Chondrocyte (in vitro differentiated cells): ENCODE measurements around the gene S1PR2. TPM values are rescaled to one million over a fixed set of nuclear protein-coding genes. Genes with fewer than 3 reads are reported as not detected.

ENCODE experiments used
- DNase-seq: peaks from one replicate; pipeline ENCODE4 v3.0.0; 2021; ENCODE audit warnings: mixed read lengths, low spot score
- H3K27ac Mint-ChIP-seq: one replicate; pipeline ENCODE4 v1.8.0; 2021; ENCODE audit warnings: mild to moderate bottlenecking, moderate library complexity, mixed read lengths; ENCODE audit not compliant: unreplicated experiment
- H3K27me3 Mint-ChIP-seq: 2 replicates; pipeline ENCODE4 v1.8.0; 2021; ENCODE audit warnings: low read depth, mixed read lengths
- H3K36me3 Mint-ChIP-seq: 2 replicates; pipeline ENCODE4 v1.8.0; 2021; ENCODE audit warnings: low read depth, mixed read lengths
- H3K4me1 Mint-ChIP-seq: 2 replicates; pipeline ENCODE4 v1.8.0; 2021; ENCODE audit warnings: low read depth, mild to moderate bottlenecking, mixed read lengths
- H3K4me3 Mint-ChIP-seq: one replicate; pipeline ENCODE4 v1.8.0; 2021; ENCODE audit warnings: mild to moderate bottlenecking, moderate library complexity, mixed read lengths; ENCODE audit not compliant: unreplicated experiment
- H3K9me3 Mint-ChIP-seq: 2 replicates; pipeline ENCODE4 v1.8.0; 2021; ENCODE audit warnings: low read depth, mixed read lengths
- CTCF ChIP-seq: fragments of 200-600 bp; sonication (generic); IDR thresholded peaks from 2 replicates; pipeline ENCODE4 v1.5.0; 2021; ENCODE audit warnings: antibody characterized with exemption, mild to moderate bottlenecking, moderate library complexity
- total RNA-seq: library from RNA; stranded (reverse); gene quantifications from 3 replicates; pipeline ENCODE4 v1.2.1, GENCODE V29; 2021

S1PR2 gene
- total RNA-seq, 1 donor from 2014 or later = 12.0 TPM

GRCh38 chr19:10187315-10187714 lies 43.8 kb downstream of the S1PR2 start:
- no peak for DNase-seq
- Mint-ChIP-seq H3K4me3 (no peak overlapping the region), H3K9me3 (no peaks in the 10 kb centered on the region), H3K27ac (no peak overlapping the region), H3K27me3 (no peaks in the 10 kb centered on the region), H3K36me3 (no peaks in the 10 kb centered on the region), H3K4me1 (peaks cover 12% of the 10 kb centered on the region)
- no peak for TF ChIP-seq CTCF

GRCh38 chr19:10184636-10185035 lies 46.5 kb downstream of the S1PR2 start:
- no peaks in the 10 kb centered on the region for H3K9me3 Mint-ChIP-seq
- no peak for DNase-seq
- no peak overlapping the region for H3K4me3 Mint-ChIP-seq
- no peak for TF ChIP-seq CTCF
- H3K27me3 Mint-ChIP-seq = no peaks in the 10 kb centered on the region
- H3K4me1 Mint-ChIP-seq = peaks cover 6% of the 10 kb centered on the region
- H3K27ac Mint-ChIP-seq = no peak overlapping the region
- H3K36me3 Mint-ChIP-seq = peaks cover 4% of the 10 kb centered on the region

- no peak overlapping the region for H3K27ac Mint-ChIP-seq
- peaks cover 6% of the 10 kb centered on the region for H3K4me1 Mint-ChIP-seq
- H3K27me3 Mint-ChIP-seq = no peaks in the 10 kb centered on the region
- no peak for TF ChIP-seq CTCF
- H3K4me3 Mint-ChIP-seq = no peak overlapping the region
- DNase-seq = no peak
- H3K9me3 Mint-ChIP-seq = no peaks in the 10 kb centered on the region
- H3K36me3 Mint-ChIP-seq = peaks cover 4% of the 10 kb centered on the region
Measured at GRCh38 chr19:10183926-10184325, 47.2 kb downstream of the S1PR2 start.

- TF ChIP-seq CTCF = no peak
- Mint-ChIP-seq H3K36me3 (peaks cover 4% of the 10 kb centered on the region), H3K4me1 (peaks cover 3% of the 10 kb centered on the region), H3K27me3 (no peaks in the 10 kb centered on the region), H3K27ac (no peak overlapping the region), H3K4me3 (no peak overlapping the region), H3K9me3 (no peaks in the 10 kb centered on the region)
- no peak for DNase-seq
Measured at GRCh38 chr19:10182847-10183246, 48.3 kb downstream of the S1PR2 start.

GRCh38 chr19:10182076-10182475 lies 49.1 kb downstream of the S1PR2 start:
- H3K9me3 Mint-ChIP-seq = no peaks in the 10 kb centered on the region
- no peaks in the 10 kb centered on the region for H3K4me1 Mint-ChIP-seq
- H3K36me3 Mint-ChIP-seq = peaks cover 5% of the 10 kb centered on the region
- no peaks in the 10 kb centered on the region for H3K27me3 Mint-ChIP-seq
- no peak overlapping the region for H3K4me3 Mint-ChIP-seq
- DNase-seq = no peak
- H3K27ac Mint-ChIP-seq = no peak overlapping the region
- no peak for TF ChIP-seq CTCF
